ENCODE data around the gene SH3BP2. TPM values are rescaled to one million over a fixed set of nuclear protein-coding genes. Genes with fewer than 3 reads are reported as not detected.
"Not testable (repeated sequence)": the region's sequence is repeated elsewhere in the genome, so short reads cannot be mapped to it uniquely, and the experiment has no call there.

Gene SH3BP2
- polyA plus RNA-seq, 6 donors from 2014 or later: 14.3 to 91.1 (median 28.7) TPM

DNA sequence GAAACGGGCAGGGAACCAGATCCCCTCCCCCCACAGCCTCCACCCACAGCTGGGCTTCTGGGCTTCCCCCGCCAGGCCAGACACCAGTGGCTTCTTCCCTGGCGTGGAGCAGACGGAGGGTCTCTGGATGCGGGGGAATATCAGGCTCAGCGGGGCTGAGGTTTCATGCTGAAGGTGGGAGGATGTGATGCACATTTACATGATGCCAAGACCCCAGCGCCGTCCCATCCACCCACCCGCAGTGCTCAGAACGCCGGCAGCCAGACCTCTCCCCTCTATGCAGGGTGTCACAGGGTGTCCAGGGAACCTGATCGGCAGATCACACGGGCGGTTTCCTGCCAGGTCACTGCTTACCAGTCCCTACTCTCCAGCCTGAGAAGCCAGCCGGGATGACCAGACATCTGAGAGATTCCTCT, 24.0 kb upstream of the SH3BP2 start:
- no peaks in the 10 kb centered on the region for H3K27me3 Mint-ChIP-seq
- peak overlapping the region in 2 of 6 donors; percentile 4 to 76 for H3K27ac Mint-ChIP-seq
- H3K36me3 Mint-ChIP-seq: no peaks in the 10 kb centered on the region
- no peak for ATAC-seq (ENCODE audit: low read depth in 2 of 2)
- no peak for DNase-seq
- H3K4me3 Mint-ChIP-seq: no peak overlapping the region
- H3K9me3 Mint-ChIP-seq: peaks cover 0 to 13% (median 0%) of the 10 kb centered on the region in 7 donors
- peaks cover 14 to 50% (median 18%) of the 10 kb centered on the region in 3 donors for H3K4me1 Mint-ChIP-seq

- Mint-ChIP-seq H3K27ac (peak overlapping the region in 2 of 6 donors; percentile 51 to 53), H3K4me1 (peaks cover 9 to 34% (median 18%) of the 10 kb centered on the region in 3 donors)
- no peak for DNase-seq
Observed at GRCh38 chr4:2771264-2771663, 21.6 kb upstream of the SH3BP2 start.

GRCh38 chr4:2780643-2781042, 12.2 kb upstream of the SH3BP2 start:
- peaks cover 0 to 19% (median 6%) of the 10 kb centered on the region in 7 donors for H3K9me3 Mint-ChIP-seq
- not testable (repeated sequence) for H3K36me3 Mint-ChIP-seq; DNase-seq; ATAC-seq (ENCODE audit: low read depth in 2 of 2); H3K4me3 Mint-ChIP-seq; H3K27me3 Mint-ChIP-seq
- H3K4me1 Mint-ChIP-seq: peaks cover 4 to 18% (median 6%) of the 10 kb centered on the region in 3 donors
- peak overlapping the region in 1 of 6 donors; percentile 18 for H3K27ac Mint-ChIP-seq

More at GRCh38 chr4:2771264-2771663, 21.6 kb upstream of the SH3BP2 start:
- no peaks in the 10 kb centered on the region for H3K27me3 Mint-ChIP-seq
- H3K36me3 Mint-ChIP-seq: no peaks in the 10 kb centered on the region
- peak overlapping the region in 1 of 8 donors; percentile 26 for H3K4me3 Mint-ChIP-seq
- peaks cover 0 to 13% (median 0%) of the 10 kb centered on the region in 7 donors for H3K9me3 Mint-ChIP-seq
- no peak for ATAC-seq (ENCODE audit: low read depth in 2 of 2)

- no peak for ATAC-seq (ENCODE audit: low read depth in 2 of 2)
- peaks cover 0 to 5% of the 10 kb centered on the region in 2 donors for H3K36me3 Mint-ChIP-seq
- H3K27me3 Mint-ChIP-seq: no peaks in the 10 kb centered on the region
- H3K4me3 Mint-ChIP-seq: no peak overlapping the region
- peaks cover 0 to 19% (median 6%) of the 10 kb centered on the region in 7 donors for H3K9me3 Mint-ChIP-seq
- peak overlapping the region in 1 of 6 donors; percentile 18 for H3K27ac Mint-ChIP-seq
- no peak for DNase-seq
- peaks cover 13 to 31% (median 19%) of the 10 kb centered on the region in 3 donors for H3K4me1 Mint-ChIP-seq
Observed at GRCh38 chr4:2781911-2782310, 11.0 kb upstream of the SH3BP2 start.

- Mint-ChIP-seq H3K4me1 (peaks cover 26 to 48% (median 38%) of the 10 kb centered on the region in 3 donors), H3K9me3 (peaks cover 0 to 19% (median 6%) of the 10 kb centered on the region in 7 donors), H3K4me3 (no peak overlapping the region), H3K27me3 (no peaks in the 10 kb centered on the region), H3K36me3 (peaks cover 0 to 5% of the 10 kb centered on the region in 2 donors), H3K27ac (peak overlapping the region in 3 of 6 donors; percentile 28 to 63 (median 44))
- no peak for DNase-seq
- ATAC-seq (ENCODE audit: low read depth in 2 of 2): no peak
Observed at GRCh38 chr4:2783790-2784189, 9.1 kb upstream of the SH3BP2 start.

DNA sequence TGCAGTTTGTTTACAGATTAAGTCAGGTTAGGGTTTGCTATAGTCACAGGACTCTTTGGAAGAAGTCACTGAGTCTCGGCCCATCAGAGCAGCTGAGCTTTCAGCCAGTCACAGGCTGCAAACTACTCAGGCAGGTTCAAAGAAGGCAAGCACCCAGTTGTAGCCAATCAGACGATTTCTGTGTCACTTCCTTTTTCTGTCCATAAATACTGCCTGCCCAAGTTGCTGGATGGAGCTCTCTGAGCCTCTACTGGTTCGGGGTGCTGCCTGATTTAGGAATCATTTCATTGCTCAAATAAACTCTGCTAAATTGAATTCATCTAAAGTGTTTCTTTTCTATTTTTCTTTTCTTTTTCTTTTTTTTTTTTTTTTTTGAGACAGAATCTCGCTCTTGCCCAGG, 7.3 kb upstream of the SH3BP2 start:
- H3K27me3 Mint-ChIP-seq: no peaks in the 10 kb centered on the region
- DNase-seq (peak; percentile 61), ATAC-seq (ENCODE audit: low read depth in 2 of 2) (peak; percentile 40 to 44)
- peaks cover 0 to 19% (median 6%) of the 10 kb centered on the region in 7 donors for H3K9me3 Mint-ChIP-seq
- peak overlapping the region; percentile 99 to 100 (median 100) for H3K27ac Mint-ChIP-seq
- peaks cover 0 to 5% of the 10 kb centered on the region in 2 donors for H3K36me3 Mint-ChIP-seq
- peaks cover 34 to 65% (median 56%) of the 10 kb centered on the region in 3 donors for H3K4me1 Mint-ChIP-seq
- peak overlapping the region in 6 of 8 donors; percentile 40 to 88 (median 82) for H3K4me3 Mint-ChIP-seq

DNA sequence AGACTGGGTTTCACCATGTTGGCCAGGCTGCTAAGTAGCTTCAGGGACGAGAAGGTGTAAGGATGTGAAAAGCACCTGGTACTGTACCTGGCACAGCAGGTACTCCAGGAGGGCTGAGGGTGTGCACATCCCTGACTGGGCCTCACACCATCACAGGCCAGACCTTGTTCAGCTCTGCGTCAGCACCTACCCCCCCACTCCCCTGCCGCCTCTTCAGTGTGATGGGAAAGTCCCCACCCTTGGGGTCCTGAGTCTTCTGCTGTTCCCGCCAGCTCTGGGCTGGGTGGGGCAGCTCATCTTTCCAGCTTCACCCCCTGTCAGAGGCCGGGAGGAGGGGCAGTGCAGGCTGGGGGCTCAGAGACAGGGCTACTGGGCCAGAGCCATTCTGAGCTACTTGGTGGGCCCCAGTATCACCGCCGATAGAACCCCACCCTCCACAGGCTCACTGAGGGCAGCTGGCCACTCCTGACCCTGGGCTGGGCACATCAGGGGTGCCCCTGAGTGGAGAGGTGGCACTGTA, 6.7 kb upstream of the SH3BP2 start:
- Mint-ChIP-seq H3K27me3 (no peaks in the 10 kb centered on the region), H3K4me3 (peak overlapping the region; percentile 40 to 88 (median 77)), H3K4me1 (peaks cover 39 to 71% (median 62%) of the 10 kb centered on the region in 3 donors), H3K27ac (peak overlapping the region; percentile 99 to 100 (median 100)), H3K9me3 (peaks cover 0 to 18% (median 6%) of the 10 kb centered on the region in 7 donors), H3K36me3 (peaks cover 0 to 2% of the 10 kb centered on the region in 2 donors)
- DNase-seq (peak; percentile 82), ATAC-seq (ENCODE audit: low read depth in 2 of 2) (peak; percentile 70 to 80)

DNA sequence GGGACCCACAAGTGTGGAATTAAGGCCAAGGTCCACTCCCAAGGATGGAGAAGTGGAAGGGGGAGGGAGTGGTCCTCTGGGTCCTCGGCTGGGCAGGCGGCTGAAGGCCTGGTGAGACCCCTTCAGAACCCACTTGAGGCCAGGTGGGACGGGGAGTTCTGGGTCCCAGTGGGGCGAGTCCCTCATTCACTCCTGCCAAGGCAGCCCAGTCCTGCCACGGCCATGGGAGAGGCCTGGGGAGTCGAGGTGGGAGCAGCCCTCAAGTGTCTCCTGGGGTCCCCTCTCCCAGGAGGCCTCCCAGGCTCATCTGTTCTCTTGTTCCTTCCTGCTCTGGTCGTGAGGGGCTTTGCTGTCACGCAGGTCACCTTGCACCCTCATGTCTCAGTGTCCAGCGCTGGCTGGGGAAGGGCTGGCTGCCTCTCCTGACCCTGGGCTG, 6.1 kb upstream of the SH3BP2 start:
- no peak for DNase-seq
- Mint-ChIP-seq H3K9me3 (peaks cover 0 to 16% (median 4%) of the 10 kb centered on the region in 7 donors), H3K4me3 (peak overlapping the region in 7 of 8 donors; percentile 75 to 88 (median 84)), H3K4me1 (peaks cover 45 to 77% (median 68%) of the 10 kb centered on the region in 3 donors), H3K27ac (peak overlapping the region; percentile 99 to 100 (median 100)), H3K36me3 (no peaks in the 10 kb centered on the region), H3K27me3 (no peaks in the 10 kb centered on the region)
- ATAC-seq (ENCODE audit: low read depth in 2 of 2): no peak

DNA sequence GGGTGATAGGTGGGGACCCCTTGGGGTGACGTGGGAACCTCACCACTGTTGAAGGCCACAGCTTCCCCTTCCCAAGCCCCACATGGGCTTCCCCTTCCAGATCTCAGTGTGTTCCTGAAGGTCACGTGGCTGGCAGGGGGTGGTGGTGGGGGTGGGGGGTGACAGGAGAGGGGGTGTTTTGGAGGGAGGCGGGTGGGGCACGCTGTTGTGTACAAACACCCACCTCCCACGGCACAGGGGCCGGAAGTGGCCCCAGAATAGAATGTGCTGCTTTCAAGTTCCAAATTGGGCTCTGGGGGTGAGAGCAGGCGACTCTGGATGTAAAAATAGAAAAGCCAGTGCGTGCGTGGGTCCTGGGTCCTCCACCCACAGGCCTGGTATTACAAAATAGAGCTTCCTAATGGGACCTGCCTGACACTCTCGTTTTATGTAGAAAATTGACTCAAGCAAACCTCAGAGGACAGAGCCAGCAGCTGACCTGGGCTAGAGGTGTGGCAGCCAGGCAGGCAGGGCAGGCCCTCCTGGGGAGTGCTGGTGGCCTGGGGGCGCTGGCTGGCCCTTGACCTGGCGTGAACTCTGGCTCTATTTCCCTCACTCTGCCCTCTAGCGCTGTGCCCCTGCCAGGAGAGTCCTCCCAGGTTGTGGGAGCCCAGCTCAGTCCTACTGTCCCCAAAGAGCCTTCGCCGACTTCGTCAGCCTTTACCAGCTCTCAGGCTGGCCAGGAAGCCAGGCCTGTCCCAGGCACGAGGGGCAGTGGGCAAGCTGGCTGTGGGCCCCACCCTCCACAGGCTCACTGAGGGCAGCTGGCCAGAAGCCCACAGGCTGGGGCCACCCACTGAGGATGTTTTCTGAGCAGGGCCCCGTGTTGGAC, 5.4 kb upstream of the SH3BP2 start:
- peak overlapping the region; percentile 75 to 88 (median 82) for H3K4me3 Mint-ChIP-seq
- H3K4me1 Mint-ChIP-seq: peaks cover 49 to 83% (median 74%) of the 10 kb centered on the region in 3 donors
- H3K27me3 Mint-ChIP-seq: no peaks in the 10 kb centered on the region
- H3K36me3 Mint-ChIP-seq: no peaks in the 10 kb centered on the region
- DNase-seq (peak; percentile 86), ATAC-seq (ENCODE audit: low read depth in 2 of 2) (peak; percentile 61 to 72)
- H3K27ac Mint-ChIP-seq: peak overlapping the region; percentile 99 to 100 (median 100)
- peaks cover 0 to 12% (median 2%) of the 10 kb centered on the region in 7 donors for H3K9me3 Mint-ChIP-seq

GRCh38 chr4:2788101-2788500, 4.8 kb upstream of the SH3BP2 start:
- H3K36me3 Mint-ChIP-seq: no peaks in the 10 kb centered on the region
- H3K4me1 Mint-ChIP-seq: peaks cover 49 to 83% (median 75%) of the 10 kb centered on the region in 3 donors
- peaks cover 0 to 7% (median 2%) of the 10 kb centered on the region in 7 donors for H3K9me3 Mint-ChIP-seq
- no peak for ATAC-seq (ENCODE audit: low read depth in 2 of 2)
- DNase-seq: no peak
- H3K4me3 Mint-ChIP-seq: peak overlapping the region in 5 of 8 donors; percentile 57 to 84 (median 77)
- peak overlapping the region in 4 of 6 donors; percentile 99 to 100 (median 100) for H3K27ac Mint-ChIP-seq
- H3K27me3 Mint-ChIP-seq: no peaks in the 10 kb centered on the region

DNA sequence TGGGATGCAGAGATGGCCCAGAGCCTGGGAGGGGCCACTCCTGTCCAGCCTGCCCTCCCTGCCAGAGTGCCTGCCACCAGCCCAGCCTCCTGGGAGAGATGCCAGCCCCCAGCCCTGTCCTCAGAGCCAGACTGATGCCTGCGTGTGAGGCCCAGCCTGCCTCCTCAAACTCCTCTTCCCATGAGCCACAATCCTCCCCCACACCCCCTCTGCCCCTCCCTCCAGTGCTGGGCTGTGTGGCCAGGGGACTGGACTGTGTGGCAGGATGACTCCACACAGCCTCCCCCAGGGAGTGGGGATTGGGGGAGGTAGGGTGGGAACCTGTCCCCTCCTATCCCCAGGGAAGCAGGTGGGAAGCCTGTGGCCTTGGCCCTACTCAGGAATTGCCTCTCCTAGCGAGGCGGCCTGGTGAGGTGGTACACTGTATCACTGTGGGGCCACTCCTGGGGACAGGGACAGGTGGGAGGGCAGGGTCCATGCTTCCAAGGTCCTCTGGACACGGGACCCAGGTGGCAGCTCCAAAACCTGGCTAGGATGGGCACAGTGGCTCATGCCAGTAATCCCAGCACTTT, 4.3 kb upstream of the SH3BP2 start:
- ATAC-seq (ENCODE audit: low read depth in 2 of 2) (no peak), DNase-seq (no peak)
- Mint-ChIP-seq H3K36me3 (no peaks in the 10 kb centered on the region), H3K4me1 (peaks cover 49 to 82% (median 75%) of the 10 kb centered on the region in 3 donors), H3K4me3 (peak overlapping the region in 4 of 8 donors; percentile 15 to 79 (median 28)), H3K9me3 (peaks cover 0 to 3% (median 1%) of the 10 kb centered on the region in 7 donors), H3K27me3 (no peaks in the 10 kb centered on the region), H3K27ac (peak overlapping the region in 3 of 6 donors; percentile 89 to 100 (median 100))

- H3K27ac Mint-ChIP-seq: peak overlapping the region; percentile 75 to 100 (median 84)
- DNase-seq (no peak), ATAC-seq (ENCODE audit: low read depth in 2 of 2) (no peak)
- H3K4me1 Mint-ChIP-seq: peaks cover 52 to 82% (median 79%) of the 10 kb centered on the region in 3 donors
- H3K4me3 Mint-ChIP-seq: peak overlapping the region in 4 of 8 donors; percentile 20 to 79 (median 33)
- no peaks in the 10 kb centered on the region for H3K36me3 Mint-ChIP-seq
- no peaks in the 10 kb centered on the region for H3K9me3 Mint-ChIP-seq
- H3K27me3 Mint-ChIP-seq: no peaks in the 10 kb centered on the region
Observed at GRCh38 chr4:2789351-2789750, 3.5 kb upstream of the SH3BP2 start.
